ENCODE measurements around the gene DPH1. TPM values are rescaled to one million over a fixed set of nuclear protein-coding genes. Genes with fewer than 3 reads are reported as not detected.

Gene DPH1
- polyA plus RNA-seq, 1 experiment: 54.6 TPM

DNA sequence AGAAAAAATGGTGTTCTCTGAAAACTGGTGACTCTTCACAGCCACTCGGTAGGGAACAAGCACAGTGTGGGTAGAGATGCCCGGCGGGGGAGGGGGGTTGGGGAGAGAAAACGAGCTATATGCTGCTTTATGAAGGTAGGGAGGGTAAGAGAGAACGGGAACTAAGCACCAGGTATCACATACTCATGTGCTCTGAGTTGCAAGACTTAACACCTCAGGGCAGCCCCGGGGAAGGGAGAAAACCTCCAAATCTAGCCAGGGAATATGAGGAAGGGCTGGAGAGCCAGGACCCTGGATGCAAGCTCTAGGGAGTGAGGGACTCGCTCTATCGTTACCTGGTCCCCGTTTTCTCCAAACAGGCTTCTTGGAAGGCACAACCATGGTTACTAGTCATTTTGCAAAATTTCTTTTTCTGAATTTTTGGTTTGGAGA is 60.3 kb downstream of the DPH1 start:
- no peak for DNase-seq (ENCODE audit: low read depth)
- TF ChIP-seq, protein P1, sequence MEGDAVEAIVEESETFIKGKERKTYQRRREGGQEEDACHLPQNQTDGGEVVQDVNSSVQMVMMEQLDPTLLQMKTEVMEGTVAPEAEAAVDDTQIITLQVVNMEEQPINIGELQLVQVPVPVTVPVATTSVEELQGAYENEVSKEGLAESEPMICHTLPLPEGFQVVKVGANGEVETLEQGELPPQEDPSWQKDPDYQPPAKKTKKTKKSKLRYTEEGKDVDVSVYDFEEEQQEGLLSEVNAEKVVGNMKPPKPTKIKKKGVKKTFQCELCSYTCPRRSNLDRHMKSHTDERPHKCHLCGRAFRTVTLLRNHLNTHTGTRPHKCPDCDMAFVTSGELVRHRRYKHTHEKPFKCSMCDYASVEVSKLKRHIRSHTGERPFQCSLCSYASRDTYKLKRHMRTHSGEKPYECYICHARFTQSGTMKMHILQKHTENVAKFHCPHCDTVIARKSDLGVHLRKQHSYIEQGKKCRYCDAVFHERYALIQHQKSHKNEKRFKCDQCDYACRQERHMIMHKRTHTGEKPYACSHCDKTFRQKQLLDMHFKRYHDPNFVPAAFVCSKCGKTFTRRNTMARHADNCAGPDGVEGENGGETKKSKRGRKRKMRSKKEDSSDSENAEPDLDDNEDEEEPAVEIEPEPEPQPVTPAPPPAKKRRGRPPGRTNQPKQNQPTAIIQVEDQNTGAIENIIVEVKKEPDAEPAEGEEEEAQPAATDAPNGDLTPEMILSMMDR (IDR thresholded peaks at IDR 0.05; ENCODE audit: insufficient read depth, low read depth, low read length): no peak
- POLR2A ChIA-PET: no interaction called here
- Histone ChIP-seq H3K4me3 (ENCODE audit: low read depth, low read length) (no peak overlapping the region), H3K27me3 (ENCODE audit: control insufficient read depth, insufficient read depth, low read length) (no peaks in the 10 kb centered on the region), H3K36me3 (ENCODE audit: control insufficient read depth, insufficient read depth, low read length) (peaks cover 2% of the 10 kb centered on the region; the same call in 1 of the 2 replicates)
- CTCF ChIA-PET: interaction anchor here (0.6 to 3.8 kb wide), 10 partner anchors 9 to 154 kb away, joined by 3 to 40 read pairs (median 4); partner anchors contain the start of gene HIC1

DNA sequence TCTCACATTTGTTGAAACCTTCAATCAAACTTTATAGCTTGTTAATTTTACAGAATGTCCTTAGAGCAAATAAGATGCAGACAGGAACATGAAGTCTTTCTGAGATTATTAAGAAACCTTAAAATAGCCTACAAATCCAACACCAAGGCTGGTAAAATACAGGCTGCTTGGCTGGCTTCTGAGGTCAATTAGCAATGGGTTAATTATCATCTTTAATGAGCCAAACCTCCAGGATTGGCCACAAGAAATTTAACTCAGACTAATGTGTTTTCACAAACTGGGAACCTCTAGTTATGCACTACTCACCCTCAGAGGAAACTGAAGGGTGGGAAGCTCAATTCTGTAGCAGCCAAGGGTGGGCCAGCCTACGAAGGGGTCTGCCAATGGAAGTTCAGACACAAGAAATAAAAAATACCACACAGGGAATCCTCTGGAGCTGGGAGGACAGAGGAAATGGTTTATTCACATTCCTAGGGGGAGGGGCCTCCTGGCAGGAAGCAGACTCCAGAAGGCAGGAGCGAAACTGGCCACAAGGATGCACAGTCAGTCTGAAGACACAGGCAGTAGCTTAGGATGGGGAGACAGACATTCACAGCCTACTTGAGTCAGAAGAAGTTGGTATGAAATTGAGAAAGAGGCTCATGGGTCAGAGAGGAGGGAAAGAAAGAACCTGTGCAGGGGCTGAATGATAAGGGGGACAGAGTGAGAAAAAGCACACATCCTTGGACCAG is 61.0 kb downstream of the DPH1 start:
- CTCF ChIA-PET: interaction anchor here (0.6 to 3.8 kb wide), 12 partner anchors 10 to 548 kb away, joined by 3 to 40 read pairs (median 4); partner anchors contain the start of gene HIC1
- TF ChIP-seq, protein P1 (IDR thresholded peaks at IDR 0.05; ENCODE audit: insufficient read depth, low read depth, low read length): peak; percentile 66
- DNase-seq (ENCODE audit: low read depth): peak; percentile 83
- Histone ChIP-seq H3K4me3 (ENCODE audit: low read depth, low read length) (no peak overlapping the region), H3K27me3 (ENCODE audit: control insufficient read depth, insufficient read depth, low read length) (no peaks in the 10 kb centered on the region), H3K36me3 (ENCODE audit: control insufficient read depth, insufficient read depth, low read length) (peaks cover 2% of the 10 kb centered on the region; the same call in 1 of the 2 replicates)
- POLR2A ChIA-PET: interaction anchor here (0.9 to 1.0 kb wide), 2 partner anchors 12 to 22 kb away, joined by 3 to 4 read pairs; no protein-coding TSS in a partner anchor

DNA sequence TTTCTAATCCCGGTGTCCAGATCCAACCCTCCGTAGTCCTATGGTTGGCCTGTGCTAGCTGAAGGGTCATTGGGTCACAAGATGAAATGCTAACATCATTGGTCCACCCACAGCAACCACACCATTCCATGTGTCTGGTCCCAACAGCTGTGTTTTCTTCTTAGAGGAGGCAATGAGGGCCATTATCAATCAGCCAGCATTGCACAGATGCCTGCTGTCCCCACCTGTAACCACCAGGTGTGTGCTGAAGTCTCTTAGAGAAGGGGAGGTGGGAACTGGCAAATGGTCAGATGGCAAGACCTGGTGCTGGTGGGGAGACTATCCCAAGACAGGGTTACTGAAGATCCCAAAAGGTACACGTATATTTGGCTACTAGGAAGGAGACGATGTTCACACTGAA is 62.3 kb downstream of the DPH1 start:
- no peaks in the 10 kb centered on the region for H3K27me3 ChIP-seq (ENCODE audit: control insufficient read depth, insufficient read depth, low read length)
- ChIA-PET POLR2A (no interaction called here), CTCF (interaction anchor here (1.3 kb wide), 1 partner anchor 153 kb away, joined by 5 read pairs; no protein-coding TSS in a partner anchor)
- peaks cover 2% of the 10 kb centered on the region; the same call in 1 of the 2 replicates for H3K36me3 ChIP-seq (ENCODE audit: control insufficient read depth, insufficient read depth, low read length)
- no peak overlapping the region for H3K4me3 ChIP-seq (ENCODE audit: low read depth, low read length)
- TF ChIP-seq, protein P1 (IDR thresholded peaks at IDR 0.05; ENCODE audit: insufficient read depth, low read depth, low read length): no peak
- DNase-seq (ENCODE audit: low read depth): no peak

DNA sequence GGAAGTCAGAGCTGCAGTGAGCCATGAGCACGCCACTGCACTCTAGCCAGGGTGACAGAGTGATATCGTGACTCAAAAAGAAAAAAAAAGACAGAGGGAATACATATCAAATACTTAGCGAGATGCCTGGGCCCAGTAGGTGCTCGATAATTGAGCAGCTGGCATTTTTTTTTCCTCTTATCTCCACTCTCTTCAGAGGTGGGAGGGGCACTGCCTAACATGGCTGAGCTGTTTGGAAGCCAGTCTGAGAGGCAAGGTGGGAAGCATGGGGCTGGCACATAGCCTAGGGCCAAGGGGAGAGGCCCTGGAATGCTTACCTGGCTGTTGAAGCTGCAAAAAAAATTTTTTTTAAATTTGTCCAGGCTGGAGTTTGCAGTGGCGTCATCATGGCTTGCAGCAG is 63.4 kb downstream of the DPH1 start:
- no peak for DNase-seq (ENCODE audit: low read depth)
- Histone ChIP-seq H3K4me3 (ENCODE audit: low read depth, low read length) (no peak overlapping the region), H3K27me3 (ENCODE audit: control insufficient read depth, insufficient read depth, low read length) (no peaks in the 10 kb centered on the region), H3K36me3 (ENCODE audit: control insufficient read depth, insufficient read depth, low read length) (no peaks in the 10 kb centered on the region; the same call in 1 of the 2 replicates)
- ChIA-PET CTCF (interaction anchor here (1.3 to 2.8 kb wide), 2 partner anchors 138 to 151 kb away, joined by 5 to 12 read pairs; no protein-coding TSS in a partner anchor), POLR2A (interaction anchor here (0.6 kb wide), 1 partner anchor 265 kb away, joined by 6 read pairs; no protein-coding TSS in a partner anchor)
- TF ChIP-seq, protein P1 (IDR thresholded peaks at IDR 0.05; ENCODE audit: insufficient read depth, low read depth, low read length): no peak

Small RNA genes lying within 50 kb of the gene (small RNA-seq; reads per million reads assigned to genes)
- gene AC090617.9 (ENCODE audit: insufficient read length, low read depth, low replicate concordance): not detected
- 228 reads per million, percentile 94 among the genes with 10 or more reads in this experiment for gene MIR132 (ENCODE audit: insufficient read length, low read depth, low replicate concordance)
- gene MIR212 (ENCODE audit: insufficient read length, low read depth, low replicate concordance): 28.7 reads per million, percentile 86 among the genes with 10 or more reads in this experiment
- not detected for gene OVCA2 (ENCODE audit: insufficient read length, low read depth, low replicate concordance)

Other genes with a start within 250 kb of the DPH1 start
- gene SMYD4, start 200.3 kb upstream of the DPH1 start, polyA plus RNA-seq (2011; rRNA removed): 4.4 and 4.5 TPM in 2 replicates
- 58.8 and 67.9 TPM in 2 replicates for gene RPA1, start 200.1 kb upstream of the DPH1 start, polyA plus RNA-seq (2011; rRNA removed)
- gene RTN4RL1, start 4.8 kb upstream of the DPH1 start, polyA plus RNA-seq (2011; rRNA removed): 0.16 and 0.32 TPM in 2 replicates
- gene OVCA2, start 11.9 kb downstream of the DPH1 start, polyA plus RNA-seq (2011; rRNA removed): 42.0 and 56.7 TPM in 2 replicates
- 14.8 and 15.1 TPM in 2 replicates for gene HIC1, start 24.9 kb downstream of the DPH1 start, polyA plus RNA-seq (2011; rRNA removed)